ENCODE data around the gene CASP1.
A peak's percentile ranks its signal among the peaks of the same experiment; 100 is the strongest.

GRCh38 chr11:104997288-104997687 lies 37.7 kb downstream of the CASP1 start:
- TF ChIP-seq CTCF (IDR thresholded peaks at IDR 0.05; ENCODE audit: low read depth, low read length, missing input control) (no peak), TAF1 (conservative IDR thresholded peaks at IDR 0.05) (no peak), GABPA (IDR thresholded peaks at IDR 0.05 in 1 of 2, conservative IDR thresholded peaks at IDR 0.05 in 1 of 2) (no peak), RAD21 (IDR thresholded peaks at IDR 0.05) (peak in 1 of 2 donors; percentile 33), YY1 (IDR thresholded peaks at IDR 0.05) (no peak), EGR1 (IDR thresholded peaks at IDR 0.05; ENCODE audit: low read depth in 2 of 2) (no peak), JUND (IDR thresholded peaks at IDR 0.05) (no peak)
- TF ChIP-seq, protein P1, sequence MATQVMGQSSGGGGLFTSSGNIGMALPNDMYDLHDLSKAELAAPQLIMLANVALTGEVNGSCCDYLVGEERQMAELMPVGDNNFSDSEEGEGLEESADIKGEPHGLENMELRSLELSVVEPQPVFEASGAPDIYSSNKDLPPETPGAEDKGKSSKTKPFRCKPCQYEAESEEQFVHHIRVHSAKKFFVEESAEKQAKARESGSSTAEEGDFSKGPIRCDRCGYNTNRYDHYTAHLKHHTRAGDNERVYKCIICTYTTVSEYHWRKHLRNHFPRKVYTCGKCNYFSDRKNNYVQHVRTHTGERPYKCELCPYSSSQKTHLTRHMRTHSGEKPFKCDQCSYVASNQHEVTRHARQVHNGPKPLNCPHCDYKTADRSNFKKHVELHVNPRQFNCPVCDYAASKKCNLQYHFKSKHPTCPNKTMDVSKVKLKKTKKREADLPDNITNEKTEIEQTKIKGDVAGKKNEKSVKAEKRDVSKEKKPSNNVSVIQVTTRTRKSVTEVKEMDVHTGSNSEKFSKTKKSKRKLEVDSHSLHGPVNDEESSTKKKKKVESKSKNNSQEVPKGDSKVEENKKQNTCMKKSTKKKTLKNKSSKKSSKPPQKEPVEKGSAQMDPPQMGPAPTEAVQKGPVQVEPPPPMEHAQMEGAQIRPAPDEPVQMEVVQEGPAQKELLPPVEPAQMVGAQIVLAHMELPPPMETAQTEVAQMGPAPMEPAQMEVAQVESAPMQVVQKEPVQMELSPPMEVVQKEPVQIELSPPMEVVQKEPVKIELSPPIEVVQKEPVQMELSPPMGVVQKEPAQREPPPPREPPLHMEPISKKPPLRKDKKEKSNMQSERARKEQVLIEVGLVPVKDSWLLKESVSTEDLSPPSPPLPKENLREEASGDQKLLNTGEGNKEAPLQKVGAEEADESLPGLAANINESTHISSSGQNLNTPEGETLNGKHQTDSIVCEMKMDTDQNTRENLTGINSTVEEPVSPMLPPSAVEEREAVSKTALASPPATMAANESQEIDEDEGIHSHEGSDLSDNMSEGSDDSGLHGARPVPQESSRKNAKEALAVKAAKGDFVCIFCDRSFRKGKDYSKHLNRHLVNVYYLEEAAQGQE (IDR thresholded peaks at IDR 0.05): no peak
